HepG2 (cell line): ENCODE results near the gene FGA. TPM values are rescaled to one million over a fixed set of nuclear protein-coding genes. Genes with fewer than 3 reads are reported as not detected.
A peak's percentile ranks its signal among the peaks of the same experiment; 100 is the strongest.

Source experiments
- ERF ChIP-seq: IDR thresholded peaks from 2 replicates; pipeline ENCODE4 v1.6.1; 2018; ENCODE audit warnings: missing biosample characterization, missing genetic modification reagents
- HOXA5 ChIP-seq: sonication (generic); formaldehyde crosslinking; IDR thresholded peaks from 2 replicates; pipeline ENCODE4 v1.4.0; 2020; ENCODE audit warnings: missing genetic modification reagents
- KLF6 ChIP-seq: IDR thresholded peaks from 2 replicates; pipeline ENCODE4 v1.8.0; 2016; ENCODE audit warnings: missing biosample characterization, missing genetic modification reagents
- NR2C2 ChIP-seq: sonication (generic); formaldehyde crosslinking; IDR thresholded peaks from 2 replicates; pipeline ENCODE4 v1.4.0; 2020; ENCODE audit warnings: missing genetic modification reagents, mild to moderate bottlenecking, moderate library complexity, borderline replicate concordance
- PHF20 ChIP-seq: sonication (generic); formaldehyde crosslinking; IDR thresholded peaks from 2 replicates; pipeline ENCODE4 v1.5.0; 2020; ENCODE audit warnings: mild to moderate bottlenecking, missing genetic modification reagents
- PRMT3 ChIP-seq: sonication (generic); formaldehyde crosslinking; IDR thresholded peaks from 2 replicates; pipeline ENCODE4 v1.8.1; 2022; ENCODE audit warnings: low read depth, mild to moderate bottlenecking, moderate library complexity, missing genetic modification reagents, borderline replicate concordance
- RORA ChIP-seq: sonication (generic); formaldehyde crosslinking; IDR thresholded peaks from 2 replicates; pipeline ENCODE4 v1.5.0; 2020; ENCODE audit warnings: mild to moderate bottlenecking, missing genetic modification reagents, moderate library complexity
- SIX4 ChIP-seq: sonication (generic); formaldehyde crosslinking; IDR thresholded peaks from 2 replicates; pipeline ENCODE4 v1.4.0; 2020; ENCODE audit warnings: missing genetic modification reagents
- TBP ChIP-seq: sonication (generic); formaldehyde crosslinking; IDR thresholded peaks from 2 replicates; pipeline ENCODE4 v1.5.0; 2020; ENCODE audit warnings: missing genetic modification reagents
- U2AF1 ChIP-seq: fragments of 200-400 bp; formaldehyde crosslinking; optimal IDR thresholded peaks from 2 replicates; pipeline ENCODE3; 2017; ENCODE audit warnings: mild to moderate bottlenecking, low read depth, low read length
- ZNF230 ChIP-seq: sonication (generic); formaldehyde crosslinking; IDR thresholded peaks from 2 replicates; pipeline ENCODE4 v1.4.0; 2020; ENCODE audit warnings: mild to moderate bottlenecking, missing genetic modification reagents
- ZNF34 ChIP-seq: sonication (generic); formaldehyde crosslinking; IDR thresholded peaks from 2 replicates; pipeline ENCODE4 v1.4.0; 2020; ENCODE audit warnings: mild to moderate bottlenecking, missing genetic modification reagents, borderline replicate concordance
- ZNF382 ChIP-seq: sonication (generic); formaldehyde crosslinking; IDR thresholded peaks from 2 replicates; pipeline ENCODE4 v1.5.0; 2020; ENCODE audit warnings: missing genetic modification reagents, mild to moderate bottlenecking, borderline replicate concordance
- polyA plus RNA-seq, 8 experiments: library from polyadenylated mRNA; depleted of rRNA in 3 of 8; stranded (reverse) in 7 of 8; unstranded in 1 of 8; fragments of >200 nt; fragmentation: Illumina TruSeq in 4 of 8; extraction: Trizol in 4 of 8; gene quantifications; 2 replicates each; pipeline versions ENCODE4 v1.2.1 to v1.2.3, GENCODE V29; 2011 to 2016; ENCODE audit warnings: low read depth in 4 of 8, missing spikeins in 1 of 8, mixed read lengths in 1 of 8; ENCODE audit not compliant: insufficient read depth in 1 of 8
- total RNA-seq, 5 experiments: library from RNA; depleted of rRNA; stranded (reverse); fragments of >200 nt; fragmentation: Illumina TruSeq; extraction: Trizol; gene quantifications; 2 replicates each; pipeline ENCODE4 v1.2.3, GENCODE V29; 2016; ENCODE audit warnings: low read depth in 1 of 5
- TF ChIP-seq, protein P1 (sequence below): sonication (generic); formaldehyde crosslinking; IDR thresholded peaks from 2 replicates; pipeline ENCODE4 v1.9.0; 2021; ENCODE audit warnings: mild to moderate bottlenecking, missing genetic modification reagents
- TF ChIP-seq, protein P2 (sequence below): sonication (generic); formaldehyde crosslinking; IDR thresholded peaks from 2 replicates; pipeline ENCODE4 v1.4.0; 2020; ENCODE audit warnings: missing genetic modification reagents
- TF ChIP-seq, protein P3 (sequence below): IDR thresholded peaks from 2 replicates; pipeline ENCODE4 v1.4.0; 2020; ENCODE audit warnings: mild to moderate bottlenecking, missing genetic modification reagents

Gene FGA
- total and polyA plus RNA-seq, 2 of the 13 experiments (the other 11 are each of a cell fraction or from before 2014, with no cell fraction given): 640 to 1,523 TPM

DNA sequence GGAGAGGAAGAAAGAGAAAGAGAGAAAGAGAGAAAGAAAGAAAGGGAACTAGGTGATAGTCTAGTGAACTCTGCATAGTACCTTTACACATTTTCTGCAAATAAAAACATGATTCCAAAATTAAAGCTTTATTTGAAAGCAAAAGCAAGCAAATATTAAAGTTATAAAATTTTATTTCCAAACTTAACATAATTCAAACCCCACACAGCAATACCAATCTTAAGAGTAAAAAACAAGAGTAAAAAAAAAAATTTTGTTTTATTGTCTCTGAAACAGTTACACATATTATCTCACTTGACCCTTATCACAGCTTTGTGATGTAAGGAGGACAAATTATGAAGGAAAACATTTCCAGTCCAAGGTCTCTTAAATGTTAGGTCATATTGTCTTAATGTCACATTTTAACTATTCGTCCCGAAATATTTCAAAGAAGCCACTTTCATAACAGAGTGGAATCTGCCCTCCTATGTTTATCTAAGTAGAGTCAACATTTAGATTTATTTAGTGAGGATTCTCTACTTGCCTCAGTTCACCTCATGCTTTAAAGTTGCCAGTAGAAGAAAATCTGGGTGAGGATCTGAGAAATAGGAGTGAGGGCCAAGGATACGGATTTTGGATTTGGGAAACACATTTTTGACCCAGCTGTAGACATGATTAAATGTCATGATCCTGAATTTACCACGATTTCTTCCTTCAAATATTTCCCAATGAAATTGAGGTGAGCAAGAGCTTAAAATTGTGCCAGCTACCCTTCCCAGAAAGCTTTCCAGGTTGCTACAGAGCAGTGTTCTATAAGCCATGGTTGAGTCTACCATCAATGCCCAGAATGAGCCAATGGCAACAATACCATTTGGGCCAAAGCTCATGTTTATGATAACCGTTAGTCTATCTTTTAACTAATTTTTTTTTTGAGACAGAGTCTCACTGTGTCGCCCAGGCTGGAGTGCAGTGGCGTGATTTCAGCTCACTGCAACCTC lies 7.5 kb upstream of the FGA start (continued):
- TF ChIP-seq, protein P1, sequence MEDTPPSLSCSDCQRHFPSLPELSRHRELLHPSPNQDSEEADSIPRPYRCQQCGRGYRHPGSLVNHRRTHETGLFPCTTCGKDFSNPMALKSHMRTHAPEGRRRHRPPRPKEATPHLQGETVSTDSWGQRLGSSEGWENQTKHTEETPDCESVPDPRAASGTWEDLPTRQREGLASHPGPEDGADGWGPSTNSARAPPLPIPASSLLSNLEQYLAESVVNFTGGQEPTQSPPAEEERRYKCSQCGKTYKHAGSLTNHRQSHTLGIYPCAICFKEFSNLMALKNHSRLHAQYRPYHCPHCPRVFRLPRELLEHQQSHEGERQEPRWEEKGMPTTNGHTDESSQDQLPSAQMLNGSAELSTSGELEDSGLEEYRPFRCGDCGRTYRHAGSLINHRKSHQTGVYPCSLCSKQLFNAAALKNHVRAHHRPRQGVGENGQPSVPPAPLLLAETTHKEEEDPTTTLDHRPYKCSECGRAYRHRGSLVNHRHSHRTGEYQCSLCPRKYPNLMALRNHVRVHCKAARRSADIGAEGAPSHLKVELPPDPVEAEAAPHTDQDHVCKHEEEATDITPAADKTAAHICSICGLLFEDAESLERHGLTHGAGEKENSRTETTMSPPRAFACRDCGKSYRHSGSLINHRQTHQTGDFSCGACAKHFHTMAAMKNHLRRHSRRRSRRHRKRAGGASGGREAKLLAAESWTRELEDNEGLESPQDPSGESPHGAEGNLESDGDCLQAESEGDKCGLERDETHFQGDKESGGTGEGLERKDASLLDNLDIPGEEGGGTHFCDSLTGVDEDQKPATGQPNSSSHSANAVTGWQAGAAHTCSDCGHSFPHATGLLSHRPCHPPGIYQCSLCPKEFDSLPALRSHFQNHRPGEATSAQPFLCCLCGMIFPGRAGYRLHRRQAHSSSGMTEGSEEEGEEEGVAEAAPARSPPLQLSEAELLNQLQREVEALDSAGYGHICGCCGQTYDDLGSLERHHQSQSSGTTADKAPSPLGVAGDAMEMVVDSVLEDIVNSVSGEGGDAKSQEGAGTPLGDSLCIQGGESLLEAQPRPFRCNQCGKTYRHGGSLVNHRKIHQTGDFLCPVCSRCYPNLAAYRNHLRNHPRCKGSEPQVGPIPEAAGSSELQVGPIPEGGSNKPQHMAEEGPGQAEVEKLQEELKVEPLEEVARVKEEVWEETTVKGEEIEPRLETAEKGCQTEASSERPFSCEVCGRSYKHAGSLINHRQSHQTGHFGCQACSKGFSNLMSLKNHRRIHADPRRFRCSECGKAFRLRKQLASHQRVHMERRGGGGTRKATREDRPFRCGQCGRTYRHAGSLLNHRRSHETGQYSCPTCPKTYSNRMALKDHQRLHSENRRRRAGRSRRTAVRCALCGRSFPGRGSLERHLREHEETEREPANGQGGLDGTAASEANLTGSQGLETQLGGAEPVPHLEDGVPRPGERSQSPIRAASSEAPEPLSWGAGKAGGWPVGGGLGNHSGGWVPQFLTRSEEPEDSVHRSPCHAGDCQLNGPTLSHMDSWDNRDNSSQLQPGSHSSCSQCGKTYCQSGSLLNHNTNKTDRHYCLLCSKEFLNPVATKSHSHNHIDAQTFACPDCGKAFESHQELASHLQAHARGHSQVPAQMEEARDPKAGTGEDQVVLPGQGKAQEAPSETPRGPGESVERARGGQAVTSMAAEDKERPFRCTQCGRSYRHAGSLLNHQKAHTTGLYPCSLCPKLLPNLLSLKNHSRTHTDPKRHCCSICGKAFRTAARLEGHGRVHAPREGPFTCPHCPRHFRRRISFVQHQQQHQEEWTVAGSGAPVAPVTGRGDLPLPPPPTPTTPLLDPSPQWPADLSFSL: no peak
- TF ChIP-seq NR2C2 (CRISPR knock-in tag) (peak; percentile 81), KLF6 (no peak), ZNF230 (no peak), ERF (CRISPR knock-in tag) (peak; percentile 55; the same call in 1 of the 2 replicates), HOXA5 (CRISPR knock-in tag) (peak; percentile 45; the same call in 1 of the 2 replicates), PRMT3 (no peak), PHF20 (CRISPR knock-in tag) (no peak), TBP (CRISPR knock-in tag) (no peak), ZNF34 (peak; percentile 78; the same call in 1 of the 2 replicates), ZNF382 (CRISPR knock-in tag) (no peak), U2AF1 (no peak), SIX4 (CRISPR knock-in tag) (peak; percentile 89), RORA (CRISPR knock-in tag) (0 out of 2 replicates have a peak, but pooled peaks have one; percentile 16)
- TF ChIP-seq, protein P2, sequence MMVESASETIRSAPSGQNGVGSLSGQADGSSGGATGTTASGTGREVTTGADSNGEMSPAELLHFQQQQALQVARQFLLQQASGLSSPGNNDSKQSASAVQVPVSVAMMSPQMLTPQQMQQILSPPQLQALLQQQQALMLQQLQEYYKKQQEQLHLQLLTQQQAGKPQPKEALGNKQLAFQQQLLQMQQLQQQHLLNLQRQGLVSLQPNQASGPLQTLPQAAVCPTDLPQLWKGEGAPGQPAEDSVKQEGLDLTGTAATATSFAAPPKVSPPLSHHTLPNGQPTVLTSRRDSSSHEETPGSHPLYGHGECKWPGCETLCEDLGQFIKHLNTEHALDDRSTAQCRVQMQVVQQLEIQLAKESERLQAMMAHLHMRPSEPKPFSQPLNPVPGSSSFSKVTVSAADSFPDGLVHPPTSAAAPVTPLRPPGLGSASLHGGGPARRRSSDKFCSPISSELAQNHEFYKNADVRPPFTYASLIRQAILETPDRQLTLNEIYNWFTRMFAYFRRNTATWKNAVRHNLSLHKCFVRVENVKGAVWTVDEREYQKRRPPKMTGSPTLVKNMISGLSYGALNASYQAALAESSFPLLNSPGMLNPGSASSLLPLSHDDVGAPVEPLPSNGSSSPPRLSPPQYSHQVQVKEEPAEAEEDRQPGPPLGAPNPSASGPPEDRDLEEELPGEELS (CRISPR knock-in tag): peak; percentile 95
- TF ChIP-seq, protein P3, sequence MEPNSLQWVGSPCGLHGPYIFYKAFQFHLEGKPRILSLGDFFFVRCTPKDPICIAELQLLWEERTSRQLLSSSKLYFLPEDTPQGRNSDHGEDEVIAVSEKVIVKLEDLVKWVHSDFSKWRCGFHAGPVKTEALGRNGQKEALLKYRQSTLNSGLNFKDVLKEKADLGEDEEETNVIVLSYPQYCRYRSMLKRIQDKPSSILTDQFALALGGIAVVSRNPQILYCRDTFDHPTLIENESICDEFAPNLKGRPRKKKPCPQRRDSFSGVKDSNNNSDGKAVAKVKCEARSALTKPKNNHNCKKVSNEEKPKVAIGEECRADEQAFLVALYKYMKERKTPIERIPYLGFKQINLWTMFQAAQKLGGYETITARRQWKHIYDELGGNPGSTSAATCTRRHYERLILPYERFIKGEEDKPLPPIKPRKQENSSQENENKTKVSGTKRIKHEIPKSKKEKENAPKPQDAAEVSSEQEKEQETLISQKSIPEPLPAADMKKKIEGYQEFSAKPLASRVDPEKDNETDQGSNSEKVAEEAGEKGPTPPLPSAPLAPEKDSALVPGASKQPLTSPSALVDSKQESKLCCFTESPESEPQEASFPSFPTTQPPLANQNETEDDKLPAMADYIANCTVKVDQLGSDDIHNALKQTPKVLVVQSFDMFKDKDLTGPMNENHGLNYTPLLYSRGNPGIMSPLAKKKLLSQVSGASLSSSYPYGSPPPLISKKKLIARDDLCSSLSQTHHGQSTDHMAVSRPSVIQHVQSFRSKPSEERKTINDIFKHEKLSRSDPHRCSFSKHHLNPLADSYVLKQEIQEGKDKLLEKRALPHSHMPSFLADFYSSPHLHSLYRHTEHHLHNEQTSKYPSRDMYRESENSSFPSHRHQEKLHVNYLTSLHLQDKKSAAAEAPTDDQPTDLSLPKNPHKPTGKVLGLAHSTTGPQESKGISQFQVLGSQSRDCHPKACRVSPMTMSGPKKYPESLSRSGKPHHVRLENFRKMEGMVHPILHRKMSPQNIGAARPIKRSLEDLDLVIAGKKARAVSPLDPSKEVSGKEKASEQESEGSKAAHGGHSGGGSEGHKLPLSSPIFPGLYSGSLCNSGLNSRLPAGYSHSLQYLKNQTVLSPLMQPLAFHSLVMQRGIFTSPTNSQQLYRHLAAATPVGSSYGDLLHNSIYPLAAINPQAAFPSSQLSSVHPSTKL: peak; percentile 99
